Loucy (cell line): Measurements from ENCODE around the gene GALNT18.

Source experiments
- H2AFZ ChIP-seq: fragments of 200-600 bp; sonication (generic); 2 replicates; pipeline ENCODE4 v1.6.0; 2016; ENCODE audit warnings: antibody characterized with exemption, mild to moderate bottlenecking, low read length, moderate library complexity
- H3F3A ChIP-seq: fragments of 200-600 bp; 2 replicates; pipeline ENCODE4 v1.6.0; 2016; ENCODE audit warnings: antibody characterized with exemption, low read depth, mild to moderate bottlenecking
- H3K27me3 ChIP-seq: fragments of 200-600 bp; sonication (generic); 2 replicates; pipeline ENCODE4 v1.6.1; 2014; ENCODE audit warnings: low read length, mild to moderate bottlenecking; ENCODE audit not compliant: insufficient read depth, poor library complexity, severe bottlenecking
- H3K36me3 ChIP-seq: fragments of 200-600 bp; sonication (generic); 2 replicates; pipeline ENCODE4 v1.6.1; 2016; ENCODE audit warnings: low read length; ENCODE audit not compliant: insufficient read depth
- H3K4me1 ChIP-seq: fragments of 200-600 bp; sonication (generic); 2 replicates; pipeline ENCODE4 v1.5.1; 2014; ENCODE audit warnings: low read length, mild to moderate bottlenecking; ENCODE audit not compliant: insufficient read depth, poor library complexity, severe bottlenecking
- H3K4me2 ChIP-seq: fragments of 200-600 bp; sonication (generic); 2 replicates; pipeline ENCODE4 v1.6.0; 2014; ENCODE audit warnings: antibody characterized with exemption, low read length, low read depth, mild to moderate bottlenecking; ENCODE audit not compliant: poor library complexity, severe bottlenecking
- H3K4me3 ChIP-seq: fragments of 200-600 bp; sonication (generic); 2 replicates; pipeline ENCODE4 v1.5.1; 2014; ENCODE audit warnings: low read length, mild to moderate bottlenecking, mixed read lengths; ENCODE audit not compliant: poor library complexity, severe bottlenecking
- H3K79me2 ChIP-seq: fragments of 200-600 bp; sonication (generic); 2 replicates; pipeline ENCODE4 v1.6.1; 2014; ENCODE audit warnings: low read length; ENCODE audit not compliant: insufficient read depth
- H3K9ac ChIP-seq: fragments of 200-600 bp; sonication (generic); 2 replicates; pipeline ENCODE4 v1.6.0; 2014; ENCODE audit warnings: mild to moderate bottlenecking, low read depth, low read length, moderate library complexity; ENCODE audit not compliant: poor library complexity, severe bottlenecking
- H3K9me2 ChIP-seq: fragments of 200-600 bp; sonication (generic); replicated peaks from 2 replicates; pipeline ENCODE4 v1.6.1; 2016; ENCODE audit warnings: low read depth, low read length, mixed read lengths
- H3K9me3 ChIP-seq: fragments of 200-600 bp; sonication (generic); 2 replicates; pipeline ENCODE4 v1.6.1; 2014; ENCODE audit warnings: mild to moderate bottlenecking, antibody characterized with exemption, low read length, low read depth; ENCODE audit not compliant: insufficient read depth
- H4K20me1 ChIP-seq: fragments of 200-600 bp; sonication (generic); 2 replicates; pipeline ENCODE4 v1.6.0; 2014; ENCODE audit warnings: antibody characterized with exemption, low read length, mild to moderate bottlenecking; ENCODE audit not compliant: insufficient read depth, poor library complexity, severe bottlenecking
- EZH2phosphoT487 ChIP-seq: fragments of 200-600 bp; IDR thresholded peaks from 2 replicates; pipeline ENCODE4 v1.6.1; 2018; ENCODE audit warnings: antibody characterized with exemption, mild to moderate bottlenecking, moderate library complexity, borderline replicate concordance
- TF ChIP-seq, protein P1 (sequence below): fragments of 200-600 bp; sonication (generic); conservative IDR thresholded peaks from 2 replicates; pipeline ENCODE4 v1.5.1; 2014; ENCODE audit warnings: mild to moderate bottlenecking, antibody characterized with exemption, low read length

GALNT18 gene

DNA sequence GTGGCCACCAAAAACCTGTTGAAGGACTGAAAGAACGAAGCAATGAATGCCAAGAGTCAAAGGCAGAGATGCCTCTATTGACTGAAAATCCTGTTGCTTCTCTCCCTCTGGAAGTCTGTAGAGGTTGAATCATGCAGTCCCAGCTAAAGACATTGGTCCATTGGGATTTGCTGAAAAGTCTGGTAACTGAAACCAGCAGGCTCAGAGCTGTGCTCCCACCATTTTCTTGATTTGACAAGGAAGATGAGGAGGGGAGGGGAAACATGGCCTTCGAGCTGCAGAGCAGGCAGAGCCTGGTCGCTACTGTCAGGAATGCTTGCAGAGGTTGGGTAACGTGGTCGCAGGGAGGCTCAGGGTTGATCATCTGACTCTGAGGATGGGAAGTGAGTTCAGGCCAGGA lies 196.0 kb downstream of the GALNT18 start:
- Histone ChIP-seq H3K27me3 (no peaks in the 10 kb centered on the region), H3K79me2 (no peaks in the 10 kb centered on the region), H3K36me3 (no peaks in the 10 kb centered on the region), H3K9me2 (no peaks in the 10 kb centered on the region), H4K20me1 (no peaks in the 10 kb centered on the region), H3K4me2 (no peak overlapping the region), H3F3A (no peaks in the 10 kb centered on the region), H3K9me3 (no peaks in the 10 kb centered on the region), H2AFZ (no peak overlapping the region), H3K4me1 (no peaks in the 10 kb centered on the region), H3K4me3 (no peak overlapping the region), H3K9ac (no peak overlapping the region)
- TF ChIP-seq, protein P1, sequence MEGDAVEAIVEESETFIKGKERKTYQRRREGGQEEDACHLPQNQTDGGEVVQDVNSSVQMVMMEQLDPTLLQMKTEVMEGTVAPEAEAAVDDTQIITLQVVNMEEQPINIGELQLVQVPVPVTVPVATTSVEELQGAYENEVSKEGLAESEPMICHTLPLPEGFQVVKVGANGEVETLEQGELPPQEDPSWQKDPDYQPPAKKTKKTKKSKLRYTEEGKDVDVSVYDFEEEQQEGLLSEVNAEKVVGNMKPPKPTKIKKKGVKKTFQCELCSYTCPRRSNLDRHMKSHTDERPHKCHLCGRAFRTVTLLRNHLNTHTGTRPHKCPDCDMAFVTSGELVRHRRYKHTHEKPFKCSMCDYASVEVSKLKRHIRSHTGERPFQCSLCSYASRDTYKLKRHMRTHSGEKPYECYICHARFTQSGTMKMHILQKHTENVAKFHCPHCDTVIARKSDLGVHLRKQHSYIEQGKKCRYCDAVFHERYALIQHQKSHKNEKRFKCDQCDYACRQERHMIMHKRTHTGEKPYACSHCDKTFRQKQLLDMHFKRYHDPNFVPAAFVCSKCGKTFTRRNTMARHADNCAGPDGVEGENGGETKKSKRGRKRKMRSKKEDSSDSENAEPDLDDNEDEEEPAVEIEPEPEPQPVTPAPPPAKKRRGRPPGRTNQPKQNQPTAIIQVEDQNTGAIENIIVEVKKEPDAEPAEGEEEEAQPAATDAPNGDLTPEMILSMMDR = no peak
- no peak for TF ChIP-seq EZH2phosphoT487

DNA sequence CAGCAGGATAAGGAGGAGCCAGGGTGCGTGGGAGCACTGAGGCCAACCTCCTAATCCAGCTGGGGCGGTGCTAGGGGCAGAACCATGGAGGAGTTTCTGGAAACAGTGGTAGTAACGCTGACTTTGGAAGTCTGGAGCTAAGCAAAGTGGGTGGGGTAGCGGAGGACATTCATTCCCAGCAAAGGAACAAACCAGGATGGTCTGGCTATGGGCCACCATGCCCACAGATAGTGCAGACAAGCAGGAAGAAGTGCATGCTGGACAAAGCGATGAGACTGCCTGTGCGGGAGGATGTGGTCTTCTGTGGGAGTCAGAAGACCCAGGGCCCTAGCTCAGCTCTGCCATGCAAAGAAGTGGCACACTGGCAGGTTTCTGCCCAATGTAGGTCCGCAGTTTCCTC lies 197.1 kb downstream of the GALNT18 start:
- Histone ChIP-seq H3K9me3 (no peaks in the 10 kb centered on the region), H3K4me3 (no peak overlapping the region), H2AFZ (no peak overlapping the region), H3K4me1 (no peaks in the 10 kb centered on the region), H3K27me3 (no peaks in the 10 kb centered on the region), H3K4me2 (no peak overlapping the region), H3K9me2 (no peaks in the 10 kb centered on the region), H3K79me2 (no peaks in the 10 kb centered on the region), H3F3A (no peaks in the 10 kb centered on the region), H3K36me3 (no peaks in the 10 kb centered on the region), H4K20me1 (no peaks in the 10 kb centered on the region), H3K9ac (no peak overlapping the region)
- TF ChIP-seq, protein P1 = no peak
- TF ChIP-seq EZH2phosphoT487 = no peak

DNA sequence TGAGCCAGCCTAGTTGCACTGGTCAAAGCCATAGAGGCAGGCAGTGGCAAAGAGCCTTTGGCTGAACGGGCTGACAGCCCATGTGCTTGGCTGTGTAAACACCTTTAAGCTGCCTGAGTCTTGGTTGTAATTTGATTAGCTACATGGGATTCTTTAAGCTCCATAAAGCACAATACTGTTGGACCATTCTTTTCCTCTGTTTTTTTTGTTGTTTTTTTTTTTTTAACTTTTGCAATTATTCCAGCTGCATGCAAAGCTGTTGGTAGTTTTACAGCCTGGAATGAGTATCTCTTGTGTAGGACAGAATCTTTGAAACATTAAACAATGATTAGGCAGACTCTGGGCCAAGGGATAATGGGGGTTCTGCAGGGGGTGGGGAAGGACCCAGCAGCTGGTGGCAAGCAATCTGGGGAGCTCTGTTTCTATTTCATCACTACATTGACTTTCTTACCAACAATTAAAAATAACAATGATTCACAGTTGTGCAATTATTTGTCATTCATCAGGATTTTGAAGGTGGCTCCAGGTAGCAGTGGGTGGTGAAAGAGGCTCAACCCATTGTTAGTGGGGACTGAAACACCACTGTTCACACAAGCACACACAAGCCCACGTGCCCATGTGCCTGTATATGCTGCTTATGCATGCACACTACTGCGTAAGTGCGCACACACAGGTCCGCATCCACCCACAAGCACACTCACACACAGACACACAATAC lies 199.2 kb downstream of the GALNT18 start:
- Histone ChIP-seq H3K27me3 (no peaks in the 10 kb centered on the region), H3K9ac (no peak overlapping the region)

More for the DNA sequence above, 199.2 kb downstream of the GALNT18 start:
- no peaks in the 10 kb centered on the region for H3K4me1 ChIP-seq
- no peaks in the 10 kb centered on the region for H3K79me2 ChIP-seq
- H3K9me3 ChIP-seq = no peaks in the 10 kb centered on the region
- no peak overlapping the region for H3K4me2 ChIP-seq
- H3K36me3 ChIP-seq = no peaks in the 10 kb centered on the region
- H3K9me2 ChIP-seq = no peaks in the 10 kb centered on the region
- no peak for TF ChIP-seq EZH2phosphoT487
- TF ChIP-seq, protein P1 = no peak
- no peak overlapping the region for H3K4me3 ChIP-seq
- no peaks in the 10 kb centered on the region for H4K20me1 ChIP-seq
- no peak overlapping the region for H2AFZ ChIP-seq
- H3F3A ChIP-seq = no peaks in the 10 kb centered on the region
